Panc1 (cell line): Measurements from ENCODE around the gene SDK1. TPM values are rescaled to one million over a fixed set of nuclear protein-coding genes. Genes with fewer than 3 reads are reported as not detected.

Source experiments
- ATAC-seq: fragments of 200-7000 bp; cut with Tn5 transposase; 2 replicates; pipeline ENCODE4 v1.9.1; 2020; ENCODE audit warnings: mild to moderate bottlenecking, moderate library complexity
- BruUV-seq: library from RNA; stranded (reverse); fragments of 400-500 nt; replicated peaks from 2 replicates; lab custom pipeline; 2021; lab: Mats Ljungman, UMichigan
- CTCF ChIA-PET: fragments of 300-600 bp; sonication (Branson Sonifier 250); formaldehyde crosslinking; loops from one replicate; lab custom pipeline; 2022; ENCODE audit warnings: antibody characterized with exemption; lab: Charles Lee
- POLR2A ChIA-PET: fragments of 300-600 bp; sonication (Branson Sonifier 250); formaldehyde crosslinking; loops from one replicate; lab custom pipeline; 2022; ENCODE audit warnings: antibody characterized with exemption; lab: Charles Lee
- DNase-seq: peaks from one replicate; pipeline ENCODE4 v3.0.0-alpha.2; 2010; ENCODE audit warnings: low read depth, low spot score
- H3K27ac ChIP-seq: 2 replicates; pipeline ENCODE4 v1.5.1; 2011; ENCODE audit warnings: mild to moderate bottlenecking, low read length, inconsistent platforms
- H3K27me3 ChIP-seq: fragments of 200-500 bp; sonication (Bioruptor generic); 2 replicates; pipeline ENCODE4 v1.6.0; 2014; ENCODE audit warnings: low read length, inconsistent platforms; ENCODE audit not compliant: control insufficient read depth, insufficient read depth
- H3K36me3 ChIP-seq: fragments of 200-500 bp; sonication (Bioruptor generic); 2 replicates; pipeline ENCODE4 v1.5.1; 2014; ENCODE audit warnings: inconsistent platforms, mild to moderate bottlenecking, low read length, moderate library complexity; ENCODE audit not compliant: control insufficient read depth, insufficient read depth
- H3K4me1 ChIP-seq: 2 replicates; pipeline ENCODE4 v1.5.1; 2011; ENCODE audit warnings: inconsistent platforms, mild to moderate bottlenecking, low read length, moderate library complexity; ENCODE audit not compliant: control insufficient read depth, insufficient read depth
- H3K4me3 ChIP-seq, 2 experiments: 2 replicates each; pipeline ENCODE4 v1.5.1; 2011 to 2012; ENCODE audit warnings: low read depth in 2 of 2, low read length in 2 of 2, mild to moderate bottlenecking in 2 of 2, inconsistent platforms in 1 of 2, moderate library complexity in 1 of 2
- H3K9me3 ChIP-seq: fragments of 200-500 bp; sonication (Bioruptor generic); 2 replicates; pipeline ENCODE4 v1.5.1; 2014; ENCODE audit warnings: low read depth, mild to moderate bottlenecking, inconsistent platforms, low read length, moderate library complexity; ENCODE audit not compliant: control insufficient read depth, insufficient read depth
- CTCF ChIP-seq: fragments of 450-650 bp; IDR thresholded peaks from 2 replicates; pipeline ENCODE4 v1.5.1; 2017; ENCODE audit warnings: mild to moderate bottlenecking
- POLR2AphosphoS5 ChIP-seq: IDR thresholded peaks from 2 replicates; pipeline ENCODE4 v1.6.1; 2012; ENCODE audit warnings: mild to moderate bottlenecking, low read depth, low read length, moderate library complexity
- REST ChIP-seq, 2 experiments: IDR thresholded peaks; 2 replicates each; pipeline ENCODE4 v1.6.1; 2011 to 2012; ENCODE audit warnings: low read depth in 2 of 2, control low read depth in 1 of 2, low read length in 1 of 2, mild to moderate bottlenecking in 1 of 2, moderate library complexity in 1 of 2; ENCODE audit not compliant: insufficient read depth in 1 of 2
- SIN3A ChIP-seq: IDR thresholded peaks from 2 replicates; pipeline ENCODE4 v1.6.1; 2012; ENCODE audit warnings: low read depth, mild to moderate bottlenecking, low read length, moderate library complexity, borderline replicate concordance; ENCODE audit not compliant: insufficient read depth
- TCF7L2 ChIP-seq: IDR thresholded peaks from 2 replicates; pipeline ENCODE4 v1.6.1; 2011; ENCODE audit warnings: mild to moderate bottlenecking, low read depth, low read length, inconsistent platforms
- in situ Hi-C: cut with HindIII; loops from 2 replicates; pipeline ENCODE4 v1.10.0; 2016; ENCODE audit warnings: low sequenced_read_pairs, low pct_unique_long_range_greater_than_20kb
- intact Hi-C: fragments of 100-400 bp; cut with micrococcal nuclease; formaldehyde crosslinking; loops from one replicate; pipeline ENCODE4 v1.10.0; 2022; ENCODE audit not compliant: unreplicated experiment
- total RNA-seq: library from RNA; stranded (reverse); gene quantifications from one replicate; pipeline ENCODE4 v1.2.1, GENCODE V29; 2021; ENCODE audit not compliant: unreplicated experiment

SDK1 gene
- total RNA-seq, 1 experiment from 2014 or later = 47.4 TPM

- no peak for TF ChIP-seq SIN3A
- no peak for TF ChIP-seq POLR2AphosphoS5
- no peak for TF ChIP-seq REST (IDR thresholded peaks at IDR 0.05; ENCODE audit: insufficient read depth in 1 of 2, low read depth in 2 of 2, low read length in 1 of 2)
- TF ChIP-seq TCF7L2 = no peak
- Histone ChIP-seq H3K4me3 (no peak overlapping the region), H3K27me3 (no peaks in the 10 kb centered on the region), H3K4me1 (no peaks in the 10 kb centered on the region), H3K27ac (no peak overlapping the region), H3K36me3 (no peaks in the 10 kb centered on the region), H3K9me3 (no peaks in the 10 kb centered on the region)
- no peak for DNase-seq
- POLR2A ChIA-PET = no interaction called here
- in situ Hi-C loops (no loop called here), intact Hi-C loops (no loop called here)
- BruUV-seq = no TSS peak
- no peak for ATAC-seq
- CTCF ChIA-PET = no interaction called here
These were observed 850.5 kb downstream of the SDK1 start for GRCh38 chr7:4151524-4151923.

- H3K36me3 ChIP-seq = no peaks in the 10 kb centered on the region
- no peaks in the 10 kb centered on the region for H3K4me1 ChIP-seq
- BruUV-seq = no TSS peak
- CTCF ChIA-PET = no interaction called here
- POLR2A ChIA-PET = interaction anchor here (1.1 kb wide), 1 partner anchor 47 kb away, joined by 3 read pairs; no protein-coding TSS in a partner anchor
- DNase-seq (no peak), ATAC-seq (no peak)
- in situ Hi-C loops = no loop called here
- no peaks in the 10 kb centered on the region for H3K27me3 ChIP-seq
- H3K9me3 ChIP-seq = no peaks in the 10 kb centered on the region
- no peak overlapping the region for H3K27ac ChIP-seq
- intact Hi-C loops = no loop called here
- no peak overlapping the region for H3K4me3 ChIP-seq
- no peak for TF ChIP-seq TCF7L2
- no peak for TF ChIP-seq SIN3A
- no peak for TF ChIP-seq POLR2AphosphoS5
- no peak for TF ChIP-seq REST (IDR thresholded peaks at IDR 0.05; ENCODE audit: insufficient read depth in 1 of 2, low read depth in 2 of 2, low read length in 1 of 2)
- TF ChIP-seq CTCF = no peak
These were observed 851.0 kb downstream of the SDK1 start for GRCh38 chr7:4151926-4152549.
